GM23338 (cell line): ENCODE measurements around the gene HSPH1. TPM values are rescaled to one million over a fixed set of nuclear protein-coding genes. Genes with fewer than 3 reads are reported as not detected.

Source experiments
- ATAC-seq: fragments of 200-7000 bp; cut with Tn5 transposase; 3 replicates; pipeline ENCODE4 v1.9.1; 2020
- DNase-seq: peaks from one replicate; pipeline ENCODE4 v3.0.0-alpha.2; 2015; ENCODE audit warnings: low spot score
- H2AFZ ChIP-seq: fragments of 200-600 bp; sonication (generic); 2 replicates; pipeline ENCODE4 v1.8.0; 2016; ENCODE audit warnings: antibody characterized with exemption, mild to moderate bottlenecking, moderate library complexity
- H3F3A ChIP-seq: fragments of 200-600 bp; sonication (generic); replicated peaks from 2 replicates; pipeline ENCODE4 v1.8.0; 2017; ENCODE audit warnings: antibody characterized with exemption, mixed run types, low read depth
- H3K27ac ChIP-seq: fragments of 200-600 bp; sonication (generic); 2 replicates; pipeline ENCODE4 v1.6.1; 2016; ENCODE audit warnings: low read depth
- H3K27me3 ChIP-seq: fragments of 200-600 bp; sonication (generic); 2 replicates; pipeline ENCODE4 v1.8.0; 2016; ENCODE audit warnings: mild to moderate bottlenecking, mixed run types, moderate library complexity; ENCODE audit not compliant: insufficient read depth
- H3K36me3 ChIP-seq: fragments of 200-600 bp; sonication (generic); 2 replicates; pipeline ENCODE4 v1.8.0; 2016; ENCODE audit warnings: mild to moderate bottlenecking; ENCODE audit not compliant: insufficient read depth
- H3K4me1 ChIP-seq: fragments of 200-600 bp; sonication (generic); 2 replicates; pipeline ENCODE4 v1.8.0; 2016; ENCODE audit warnings: mild to moderate bottlenecking, moderate library complexity; ENCODE audit not compliant: insufficient read depth
- H3K4me2 ChIP-seq: fragments of 200-600 bp; sonication (generic); 2 replicates; pipeline ENCODE4 v1.7.1; 2017; ENCODE audit warnings: mixed run types
- H3K4me3 ChIP-seq: fragments of 200-600 bp; sonication (generic); 2 replicates; pipeline ENCODE4 v1.6.1; 2016; ENCODE audit warnings: mixed run types
- H3K79me2 ChIP-seq: fragments of 200-600 bp; sonication (generic); replicated peaks from 2 replicates; pipeline ENCODE4 v1.8.0; 2017; ENCODE audit warnings: mild to moderate bottlenecking; ENCODE audit not compliant: insufficient read depth
- H3K9me2 ChIP-seq: fragments of 200-600 bp; sonication (generic); 2 replicates; pipeline ENCODE4 v1.8.0; 2017; ENCODE audit not compliant: insufficient read depth
- H4K20me1 ChIP-seq: fragments of 200-600 bp; sonication (generic); replicated peaks from 2 replicates; pipeline ENCODE4 v1.8.0; 2017; ENCODE audit warnings: mild to moderate bottlenecking; ENCODE audit not compliant: insufficient read depth
- H3K27ac Mint-ChIP-seq: 2 replicates; pipeline ENCODE4 v1.8.0; 2020; ENCODE audit warnings: inconsistent platforms, mild to moderate bottlenecking, moderate library complexity, mixed read lengths
- H3K27me3 Mint-ChIP-seq: 3 replicates; pipeline ENCODE4 v1.8.0; 2022; ENCODE audit warnings: low read depth, mild to moderate bottlenecking, moderate library complexity, mixed read lengths, inconsistent platforms; ENCODE audit not compliant: insufficient read depth, poor library complexity
- H3K36me3 Mint-ChIP-seq: 3 replicates; pipeline ENCODE4 v1.8.0; 2021; ENCODE audit warnings: low read depth, mild to moderate bottlenecking, inconsistent platforms, moderate library complexity, mixed read lengths
- H3K4me1 Mint-ChIP-seq: 3 replicates; pipeline ENCODE4 v1.8.0; 2020; ENCODE audit warnings: mild to moderate bottlenecking, inconsistent platforms, mixed read lengths
- H3K4me3 Mint-ChIP-seq: 3 replicates; pipeline ENCODE4 v1.8.0; 2021; ENCODE audit warnings: moderate library complexity, mild to moderate bottlenecking, inconsistent platforms, mixed read lengths
- H3K9me3 Mint-ChIP-seq: 3 replicates; pipeline ENCODE4 v1.8.0; 2020; ENCODE audit warnings: moderate library complexity, mild to moderate bottlenecking, inconsistent platforms, mixed read lengths
- CREB1 ChIP-seq: fragments of 250-450 bp; sonication (Bioruptor Pico); IDR thresholded peaks from 2 replicates; pipeline ENCODE4 v1.5.0; 2020; ENCODE audit warnings: low read depth, mild to moderate bottlenecking, moderate library complexity
- ETS1 ChIP-seq: IDR thresholded peaks from 2 replicates; pipeline ENCODE4 v1.6.1; 2016; ENCODE audit warnings: antibody characterized with exemption
- EZH2 ChIP-seq: fragments of 200-600 bp; sonication (generic); IDR thresholded peaks from one replicate; pipeline ENCODE4 v1.8.0; 2017; ENCODE audit warnings: antibody characterized with exemption, mild to moderate bottlenecking, low read depth; ENCODE audit not compliant: unreplicated experiment
- EZH2phosphoT487 ChIP-seq: fragments of 200-600 bp; sonication (generic); IDR thresholded peaks from one replicate; pipeline ENCODE4 v1.8.1; 2018; ENCODE audit warnings: antibody characterized with exemption; ENCODE audit not compliant: unreplicated experiment
- JUNB ChIP-seq: IDR thresholded peaks from one replicate; pipeline ENCODE4 v1.6.1; 2016; ENCODE audit warnings: antibody characterized with exemption; ENCODE audit not compliant: unreplicated experiment
- NANOG ChIP-seq: IDR thresholded peaks from 2 replicates; pipeline ENCODE4 v1.6.1; 2016; ENCODE audit warnings: antibody characterized with exemption, borderline replicate concordance
- STAT1 ChIP-seq: IDR thresholded peaks from one replicate; pipeline ENCODE4 v1.6.1; 2016; ENCODE audit warnings: antibody characterized with exemption; ENCODE audit not compliant: unreplicated experiment
- ZNF114 ChIP-seq: fragments of 250-450 bp; sonication (Bioruptor Pico); IDR thresholded peaks from 2 replicates; pipeline ENCODE4 v1.5.0; 2020; ENCODE audit warnings: mild to moderate bottlenecking, moderate library complexity
- ZNF331 ChIP-seq: fragments of 250-450 bp; sonication (Bioruptor Pico); IDR thresholded peaks from 2 replicates; pipeline ENCODE4 v1.5.0; 2020; ENCODE audit warnings: low read depth, mild to moderate bottlenecking, moderate library complexity
- polyA plus RNA-seq: library from polyadenylated mRNA; unstranded; fragments of >200 nt; fragmentation: Nextera tagmentation; extraction: Ambion mirVana; gene quantifications from 2 replicates; pipeline ENCODE4 v1.2.1, GENCODE V29; 2016
- total RNA-seq: library from RNA; depleted of rRNA; stranded (reverse); fragments of >200 nt; shearing (Covaris generic); gene quantifications from 2 replicates; pipeline ENCODE4 v1.2.3, GENCODE V29; 2014
- TF ChIP-seq, protein P1 (sequence below), 2 experiments: fragments of 200-600 bp in 1 of 2; sonication (generic) in 1 of 2; conservative IDR thresholded peaks; 2 replicates each; pipeline versions ENCODE4 v1.5.1 to v1.6.1; 2016 to 2017; ENCODE audit warnings: antibody characterized with exemption in 2 of 2, low read depth in 2 of 2, mild to moderate bottlenecking in 2 of 2, moderate library complexity in 1 of 2
- TF ChIP-seq, protein P2 (sequence below): IDR thresholded peaks from one replicate; pipeline ENCODE4 v1.6.1; 2018; ENCODE audit warnings: antibody characterized with exemption; ENCODE audit not compliant: unreplicated experiment

Gene HSPH1
- total and polyA plus RNA-seq, 2 experiments from 2014 or later = 112 to 147 TPM

DNA sequence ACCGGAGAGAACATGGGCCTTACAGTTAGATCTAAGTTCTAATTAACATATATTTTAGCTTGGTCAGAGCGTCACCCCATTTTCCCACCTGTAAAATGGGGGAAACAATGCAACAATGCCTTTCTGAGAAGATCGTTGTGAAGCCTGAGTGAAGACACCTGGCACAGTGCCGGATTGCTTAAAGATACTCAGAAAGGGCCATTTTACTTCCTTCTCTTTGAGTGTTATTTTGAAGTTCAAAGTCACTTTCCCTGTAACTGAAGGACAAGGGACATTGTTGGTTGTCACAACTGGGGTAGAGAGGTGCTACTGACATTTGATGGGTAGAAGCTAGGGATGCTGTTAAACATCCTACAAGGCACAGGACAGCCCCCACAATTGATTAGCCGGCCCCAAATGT, 28.1 kb downstream of the HSPH1 start:
- Histone ChIP-seq H3K27me3 (no peaks in the 10 kb centered on the region), H2AFZ (no peak overlapping the region), H3K27ac (peak overlapping the region; percentile 12; the same call in 1 of the 2 replicates), H3K79me2 (no peaks in the 10 kb centered on the region), H3K9me2 (no peaks in the 10 kb centered on the region), H3K36me3 (peaks cover 28% of the 10 kb centered on the region), H3K4me2 (no peak overlapping the region), H3F3A (no peaks in the 10 kb centered on the region), H3K4me1 (no peaks in the 10 kb centered on the region), H4K20me1 (peaks cover 6% of the 10 kb centered on the region; the same call in 1 of the 2 replicates), H3K4me3 (no peak overlapping the region)
- TF ChIP-seq EZH2 (no peak), CREB1 (CRISPR knock-in tag) (no peak), NANOG (no peak), ZNF331 (CRISPR knock-in tag) (no peak), ZNF114 (no peak)
- TF ChIP-seq, protein P1, sequence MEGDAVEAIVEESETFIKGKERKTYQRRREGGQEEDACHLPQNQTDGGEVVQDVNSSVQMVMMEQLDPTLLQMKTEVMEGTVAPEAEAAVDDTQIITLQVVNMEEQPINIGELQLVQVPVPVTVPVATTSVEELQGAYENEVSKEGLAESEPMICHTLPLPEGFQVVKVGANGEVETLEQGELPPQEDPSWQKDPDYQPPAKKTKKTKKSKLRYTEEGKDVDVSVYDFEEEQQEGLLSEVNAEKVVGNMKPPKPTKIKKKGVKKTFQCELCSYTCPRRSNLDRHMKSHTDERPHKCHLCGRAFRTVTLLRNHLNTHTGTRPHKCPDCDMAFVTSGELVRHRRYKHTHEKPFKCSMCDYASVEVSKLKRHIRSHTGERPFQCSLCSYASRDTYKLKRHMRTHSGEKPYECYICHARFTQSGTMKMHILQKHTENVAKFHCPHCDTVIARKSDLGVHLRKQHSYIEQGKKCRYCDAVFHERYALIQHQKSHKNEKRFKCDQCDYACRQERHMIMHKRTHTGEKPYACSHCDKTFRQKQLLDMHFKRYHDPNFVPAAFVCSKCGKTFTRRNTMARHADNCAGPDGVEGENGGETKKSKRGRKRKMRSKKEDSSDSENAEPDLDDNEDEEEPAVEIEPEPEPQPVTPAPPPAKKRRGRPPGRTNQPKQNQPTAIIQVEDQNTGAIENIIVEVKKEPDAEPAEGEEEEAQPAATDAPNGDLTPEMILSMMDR (conservative IDR thresholded peaks at IDR 0.05; ENCODE audit: low read depth in 2 of 2) = no peak
- ATAC-seq (no peak), DNase-seq (no peak)
- no peaks in the 10 kb centered on the region for H3K9me3 Mint-ChIP-seq
- no peak overlapping the region for H3K27ac Mint-ChIP-seq
- no peak overlapping the region for H3K4me3 Mint-ChIP-seq
- peaks cover 24% of the 10 kb centered on the region for H3K36me3 Mint-ChIP-seq
- peaks cover 8% of the 10 kb centered on the region for H3K4me1 Mint-ChIP-seq
- peaks cover under 1% of the 10 kb centered on the region for H3K27me3 Mint-ChIP-seq

DNA sequence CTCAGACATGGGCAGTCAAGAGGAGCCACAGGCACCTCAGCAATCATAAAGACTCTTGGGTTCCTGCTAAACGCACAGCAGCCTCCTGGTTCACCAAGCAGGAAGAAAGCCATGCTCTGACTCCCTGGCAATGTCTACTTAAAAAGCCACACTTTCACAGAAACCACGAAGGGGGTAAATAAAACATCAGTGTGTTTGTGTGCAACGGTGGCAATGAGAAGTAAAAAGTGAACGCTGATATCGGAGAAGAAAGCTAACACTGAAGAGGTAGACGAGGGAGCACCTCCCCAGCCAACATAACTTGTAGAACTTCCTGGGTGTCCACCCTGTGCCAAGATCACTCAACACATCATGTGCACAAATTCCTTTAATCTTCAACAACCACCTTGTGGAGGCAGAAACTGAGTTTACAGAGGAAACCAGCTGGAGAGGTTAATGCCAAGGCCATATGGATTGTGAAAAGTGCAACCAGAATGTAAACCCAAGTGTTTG, 30.2 kb downstream of the HSPH1 start:
- H3F3A ChIP-seq = no peaks in the 10 kb centered on the region
- ATAC-seq (no peak), DNase-seq (no peak)
- H3K27ac Mint-ChIP-seq = no peak overlapping the region
- H4K20me1 ChIP-seq = peaks cover 6% of the 10 kb centered on the region; the same call in 1 of the 2 replicates
- no peak overlapping the region for H3K4me2 ChIP-seq
- H3K9me2 ChIP-seq = no peaks in the 10 kb centered on the region
- H3K27me3 ChIP-seq = no peaks in the 10 kb centered on the region
- no peak overlapping the region for H3K27ac ChIP-seq
- peaks cover 10% of the 10 kb centered on the region for H3K4me1 Mint-ChIP-seq
- H3K79me2 ChIP-seq = no peaks in the 10 kb centered on the region
- no peak overlapping the region for H3K4me3 ChIP-seq
- peaks cover 5% of the 10 kb centered on the region; the same call in 2 of the 3 replicates for H3K36me3 Mint-ChIP-seq
- H3K9me3 Mint-ChIP-seq = peaks cover 3% of the 10 kb centered on the region; the same call in 1 of the 3 replicates
- no peak overlapping the region for H2AFZ ChIP-seq
- H3K4me3 Mint-ChIP-seq = no peak overlapping the region
- H3K27me3 Mint-ChIP-seq = peaks cover 8% of the 10 kb centered on the region
- H3K4me1 ChIP-seq = no peaks in the 10 kb centered on the region
- peaks cover 7% of the 10 kb centered on the region; the same call in 1 of the 2 replicates for H3K36me3 ChIP-seq
- no peak for TF ChIP-seq CREB1 (CRISPR knock-in tag)
- TF ChIP-seq ETS1 = no peak
- no peak for TF ChIP-seq EZH2phosphoT487
- TF ChIP-seq, protein P2, sequence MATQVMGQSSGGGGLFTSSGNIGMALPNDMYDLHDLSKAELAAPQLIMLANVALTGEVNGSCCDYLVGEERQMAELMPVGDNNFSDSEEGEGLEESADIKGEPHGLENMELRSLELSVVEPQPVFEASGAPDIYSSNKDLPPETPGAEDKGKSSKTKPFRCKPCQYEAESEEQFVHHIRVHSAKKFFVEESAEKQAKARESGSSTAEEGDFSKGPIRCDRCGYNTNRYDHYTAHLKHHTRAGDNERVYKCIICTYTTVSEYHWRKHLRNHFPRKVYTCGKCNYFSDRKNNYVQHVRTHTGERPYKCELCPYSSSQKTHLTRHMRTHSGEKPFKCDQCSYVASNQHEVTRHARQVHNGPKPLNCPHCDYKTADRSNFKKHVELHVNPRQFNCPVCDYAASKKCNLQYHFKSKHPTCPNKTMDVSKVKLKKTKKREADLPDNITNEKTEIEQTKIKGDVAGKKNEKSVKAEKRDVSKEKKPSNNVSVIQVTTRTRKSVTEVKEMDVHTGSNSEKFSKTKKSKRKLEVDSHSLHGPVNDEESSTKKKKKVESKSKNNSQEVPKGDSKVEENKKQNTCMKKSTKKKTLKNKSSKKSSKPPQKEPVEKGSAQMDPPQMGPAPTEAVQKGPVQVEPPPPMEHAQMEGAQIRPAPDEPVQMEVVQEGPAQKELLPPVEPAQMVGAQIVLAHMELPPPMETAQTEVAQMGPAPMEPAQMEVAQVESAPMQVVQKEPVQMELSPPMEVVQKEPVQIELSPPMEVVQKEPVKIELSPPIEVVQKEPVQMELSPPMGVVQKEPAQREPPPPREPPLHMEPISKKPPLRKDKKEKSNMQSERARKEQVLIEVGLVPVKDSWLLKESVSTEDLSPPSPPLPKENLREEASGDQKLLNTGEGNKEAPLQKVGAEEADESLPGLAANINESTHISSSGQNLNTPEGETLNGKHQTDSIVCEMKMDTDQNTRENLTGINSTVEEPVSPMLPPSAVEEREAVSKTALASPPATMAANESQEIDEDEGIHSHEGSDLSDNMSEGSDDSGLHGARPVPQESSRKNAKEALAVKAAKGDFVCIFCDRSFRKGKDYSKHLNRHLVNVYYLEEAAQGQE = no peak
- no peak for TF ChIP-seq STAT1
- TF ChIP-seq EZH2 = no peak
- TF ChIP-seq JUNB = no peak
- TF ChIP-seq ZNF331 (CRISPR knock-in tag) = no peak
- TF ChIP-seq, protein P1 (conservative IDR thresholded peaks at IDR 0.05; ENCODE audit: low read depth in 2 of 2) = no peak
